Hepatocyte (in vitro differentiated cells): Measurements from ENCODE around the gene DIAPH2.

Source experiments
- CTCF ChIP-seq: fragments of 200-600 bp; sonication (generic); IDR thresholded peaks from 2 replicates; pipeline ENCODE4 v1.5.1; 2016; ENCODE audit warnings: antibody characterized with exemption, mild to moderate bottlenecking; ENCODE audit not compliant: poor library complexity
- EZH2 ChIP-seq: fragments of 200-600 bp; sonication (generic); IDR thresholded peaks from 2 replicates; pipeline ENCODE4 v1.6.1; 2016; ENCODE audit warnings: antibody characterized with exemption, mild to moderate bottlenecking, borderline replicate concordance

DNA sequence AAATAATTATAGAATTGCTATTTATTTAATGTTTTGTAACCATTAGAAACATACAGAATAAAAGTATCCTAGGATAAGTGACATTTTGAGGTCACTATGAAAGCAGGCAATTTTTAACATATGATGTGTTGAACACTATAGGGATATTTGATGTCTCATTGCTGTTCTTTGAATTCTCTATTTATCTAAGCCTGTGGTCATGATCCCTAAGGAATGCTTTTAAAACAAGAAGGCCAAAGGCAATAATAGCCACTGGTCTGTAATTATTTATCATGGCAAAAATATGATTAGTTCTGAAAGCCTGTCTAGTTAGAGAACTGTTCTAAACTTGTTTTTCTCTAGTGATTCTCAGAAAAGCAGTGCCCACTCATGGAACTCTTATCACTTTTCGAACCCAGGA is 385.7 kb downstream of the DIAPH2 start:
- TF ChIP-seq CTCF (no peak), EZH2 (no peak)
